Muscle of back (tissue), 11 donors: ENCODE data around the gene PLEKHG2. TPM values are rescaled to one million over a fixed set of nuclear protein-coding genes. Genes with fewer than 3 reads are reported as not detected.
"Not testable (repeated sequence)": the region's sequence is repeated elsewhere in the genome, so short reads cannot be mapped to it uniquely, and the experiment has no call there.

Source experiments
- DNase-seq, 3 donors: peaks; one replicate each; pipeline versions ENCODE4 v3.0.0 to v3.0.0-alpha.2; 2013
- polyA plus RNA-seq, 10 donors: library from polyadenylated mRNA; unstranded; fragments of 120-200 nt; gene quantifications; one replicate each; pipeline ENCODE4 v1.2.1, GENCODE V29; 2013; ENCODE audit not compliant: insufficient read length in 10 of 10

The PLEKHG2 gene
- polyA plus RNA-seq, 10 donors = 34.2 to 70.9 (median 50.2) TPM

DNA sequence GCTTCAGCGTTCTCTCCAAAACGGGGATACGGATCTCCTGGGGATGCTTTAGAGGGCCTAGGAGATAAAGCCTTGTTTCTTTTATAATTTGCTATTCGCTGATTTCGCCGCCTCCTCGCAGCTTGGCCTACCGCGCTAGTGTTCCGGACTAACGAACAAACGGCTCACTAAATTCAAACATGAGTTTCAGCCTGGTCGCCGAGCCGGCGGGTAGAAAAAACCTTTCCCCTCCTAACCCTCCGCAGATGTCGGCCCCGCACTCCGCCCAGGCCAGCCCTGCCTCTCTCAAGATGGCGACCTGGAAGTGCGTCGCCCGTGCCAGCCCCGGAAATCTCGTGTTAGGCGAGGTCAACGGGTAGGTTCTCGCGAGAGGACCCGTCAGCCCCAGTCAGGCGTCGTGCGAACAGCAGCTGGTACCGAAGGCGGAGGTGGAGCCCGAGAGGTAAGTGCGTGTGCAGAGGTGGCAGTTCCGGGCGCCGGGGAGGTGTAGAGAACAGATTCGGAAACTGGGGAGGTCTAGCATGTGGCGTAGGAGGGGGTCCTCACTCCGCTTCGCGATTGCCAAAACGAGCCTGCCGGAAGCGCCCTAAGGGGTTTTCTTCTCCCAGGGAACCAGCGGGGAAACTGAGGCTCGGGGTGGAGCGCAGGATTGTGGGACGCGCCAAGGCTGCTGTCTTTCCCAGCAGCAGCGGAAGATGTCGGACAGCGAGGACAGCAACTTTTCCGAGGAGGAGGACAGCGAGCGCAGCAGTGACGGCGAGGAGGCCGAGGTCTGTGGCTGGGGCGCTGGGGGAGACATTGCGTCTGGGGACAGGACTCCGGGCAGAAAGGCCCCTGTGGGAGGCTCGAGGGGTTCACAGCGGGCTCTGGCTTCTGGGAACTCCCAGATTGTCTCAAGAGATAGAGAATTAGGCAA is 33.0 kb downstream of the PLEKHG2 start, which contains the start of gene SUPT5H:
Gene SUPT5H, plus strand, starts transcription at position 387 of the 916 bp plus-strand sequence. Its CDS starts 309 bp downstream, at position 696.
- peak; percentile 96 to 99 (median 98) for DNase-seq

DNA sequence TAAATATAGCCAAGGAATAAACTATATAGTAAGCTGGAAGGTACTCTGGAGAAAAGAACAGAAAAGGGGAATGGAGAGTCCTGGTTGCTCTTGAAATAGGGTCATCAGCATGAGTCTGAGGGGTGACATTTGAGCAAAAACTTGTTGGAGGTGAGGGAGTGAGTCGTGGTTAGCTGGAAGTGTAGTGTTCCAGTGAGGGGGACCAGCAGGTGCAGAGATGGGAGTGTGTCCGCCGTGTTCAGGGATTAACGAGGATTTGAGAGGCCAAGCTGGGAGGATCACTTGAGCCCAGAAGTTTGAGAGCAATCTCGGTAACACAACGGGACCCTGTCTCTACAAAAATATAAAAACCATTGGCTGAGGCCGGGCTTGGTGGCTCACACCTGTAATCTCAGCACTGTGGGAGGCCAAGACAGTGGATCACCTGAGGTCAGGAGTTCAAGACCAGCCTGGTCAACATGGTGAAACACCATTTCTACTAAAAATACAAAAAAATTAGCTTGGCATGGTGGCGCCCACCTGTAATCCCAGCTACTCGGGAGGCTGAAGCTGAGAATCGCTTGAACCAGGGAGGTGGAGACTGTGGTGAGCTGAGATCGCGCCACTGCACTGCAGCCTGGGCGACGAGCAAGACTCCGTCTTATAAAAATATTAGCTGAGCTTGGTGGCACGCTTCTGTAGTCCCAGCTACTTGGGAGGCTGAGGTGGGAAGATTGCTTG is 34.1 kb downstream of the PLEKHG2 start:
- no peak for DNase-seq

DNA sequence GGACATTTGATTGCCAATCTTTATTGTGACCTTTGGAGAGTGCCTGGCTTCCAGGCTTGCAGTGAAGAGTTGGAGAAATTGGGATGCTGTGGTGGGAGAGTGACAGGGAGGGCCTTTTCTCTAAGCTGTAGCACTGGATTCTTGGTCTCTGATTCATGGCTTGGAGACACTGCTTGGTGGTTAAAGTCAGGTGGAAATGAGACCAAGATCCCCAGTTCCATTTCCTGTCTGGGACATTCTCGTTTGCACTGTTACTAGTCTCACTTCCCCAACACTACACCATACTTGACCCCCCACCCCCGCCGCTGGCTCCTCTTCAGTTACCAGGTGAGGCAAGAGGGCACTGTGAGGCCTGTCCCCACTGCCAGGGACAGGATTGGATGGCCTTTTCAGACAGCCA is 35.8 kb downstream of the PLEKHG2 start:
- no peak for DNase-seq

DNA sequence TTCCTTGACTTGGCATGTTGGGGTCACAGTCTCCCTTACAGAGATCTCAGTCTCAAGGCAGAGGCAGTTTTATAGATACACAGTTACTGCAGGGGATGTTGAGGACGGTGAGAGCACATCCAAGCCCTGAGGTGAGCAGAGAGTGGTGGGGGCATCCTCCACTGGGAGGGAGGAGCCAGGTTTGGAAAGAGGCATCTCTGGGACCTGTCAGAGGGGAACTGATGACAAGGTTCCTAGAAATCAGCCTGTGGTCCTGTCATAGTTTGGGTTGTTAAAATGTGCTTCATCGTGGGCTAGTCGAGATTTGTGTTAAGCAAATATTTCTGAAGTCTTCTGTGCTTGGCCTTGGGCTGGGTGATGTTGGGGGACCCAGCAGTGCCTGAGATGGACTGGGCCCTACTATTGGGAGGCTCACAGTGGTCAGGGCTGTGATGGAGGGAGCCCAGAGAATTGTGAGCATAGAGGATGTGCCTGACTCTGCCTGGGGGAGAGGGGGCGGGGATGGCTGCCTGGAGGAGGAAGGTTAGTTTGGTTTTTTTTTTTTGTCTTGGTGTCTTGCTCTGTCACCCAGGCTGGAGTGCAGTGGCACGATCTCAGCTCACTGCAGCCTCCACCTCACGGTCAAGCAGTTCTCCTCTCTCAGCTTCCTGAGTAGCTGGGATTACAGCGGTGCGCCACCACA is 36.8 kb downstream of the PLEKHG2 start:
- DNase-seq = no peak

DNA sequence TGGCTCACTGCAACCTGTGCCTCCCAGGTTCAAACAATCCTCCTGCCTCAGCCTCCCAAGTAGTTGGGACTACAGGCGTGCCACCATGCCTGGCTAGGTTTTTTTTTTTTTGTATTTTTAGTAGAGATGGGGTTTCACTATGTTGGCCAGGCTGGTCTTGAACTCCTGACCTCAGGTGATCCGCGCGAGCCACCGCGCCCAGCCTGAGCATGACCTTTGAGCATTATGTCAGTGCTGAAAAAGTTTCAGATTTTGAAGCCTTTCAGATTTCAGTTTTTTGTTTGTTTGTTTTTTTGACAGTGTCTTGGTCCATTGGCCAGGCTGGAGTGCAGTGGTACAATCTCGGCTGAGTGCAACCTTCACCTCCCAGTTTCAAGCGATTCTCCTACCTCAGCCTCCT is 38.8 kb downstream of the PLEKHG2 start:
- DNase-seq = not testable (repeated sequence)

DNA sequence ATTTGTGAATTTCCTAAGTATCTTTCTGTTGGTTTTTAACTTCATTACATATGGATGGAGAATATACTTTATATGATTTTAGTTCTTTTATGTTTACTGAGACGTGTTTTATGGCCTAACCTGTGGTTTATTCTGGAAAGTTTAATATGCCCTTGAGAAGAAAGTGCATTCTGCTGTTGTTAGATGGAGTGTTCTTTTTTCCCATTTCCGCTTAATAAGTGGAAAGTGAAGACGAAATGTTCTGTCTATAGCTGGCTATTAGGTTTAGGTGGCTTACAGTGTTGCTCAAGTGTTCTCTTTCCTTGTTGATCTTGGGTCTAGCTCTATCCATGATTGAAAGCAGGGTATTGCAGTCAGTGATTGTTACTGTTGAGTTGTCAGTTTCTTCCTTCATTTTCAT is 50.9 kb downstream of the PLEKHG2 start:
- no peak for DNase-seq

DNA sequence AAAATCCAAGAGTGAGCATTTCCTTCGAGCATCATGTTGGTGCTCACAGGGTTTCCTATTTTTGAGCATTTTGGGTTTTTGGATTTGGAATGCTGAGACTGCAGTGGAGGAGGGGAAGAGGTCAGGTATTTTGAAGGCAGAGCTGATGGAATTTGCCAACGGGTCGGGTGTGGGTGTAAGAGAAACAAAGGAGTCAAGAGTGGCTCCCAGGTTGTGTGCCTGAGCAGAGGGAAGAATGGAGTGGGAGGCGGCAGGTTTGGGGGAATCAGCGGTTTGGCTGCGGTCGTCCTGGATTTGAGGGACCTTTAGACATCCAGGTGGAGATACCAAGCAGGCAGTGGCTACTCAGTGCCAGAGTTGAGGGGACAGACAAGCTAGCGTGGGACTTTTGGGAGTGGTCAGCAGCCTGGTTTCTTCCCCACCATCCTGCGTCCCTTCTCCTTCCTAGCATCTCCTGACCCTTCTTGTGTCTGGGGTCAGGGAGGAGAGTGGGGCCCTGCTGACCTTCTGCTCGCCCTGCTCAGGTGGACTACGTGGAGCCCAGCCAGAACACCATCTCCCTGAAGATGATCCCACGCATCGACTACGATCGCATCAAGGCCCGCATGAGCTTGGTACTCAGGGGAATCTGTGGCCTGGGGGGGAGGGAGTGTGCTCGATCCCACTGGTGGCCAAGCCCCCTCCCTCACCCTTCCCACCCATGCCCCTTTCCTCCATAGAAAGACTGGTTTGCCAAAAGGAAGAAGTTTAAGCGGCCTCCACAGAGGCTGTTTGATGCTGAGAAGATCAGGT is 53.7 kb downstream of the PLEKHG2 start:
- no peak for DNase-seq

DNA sequence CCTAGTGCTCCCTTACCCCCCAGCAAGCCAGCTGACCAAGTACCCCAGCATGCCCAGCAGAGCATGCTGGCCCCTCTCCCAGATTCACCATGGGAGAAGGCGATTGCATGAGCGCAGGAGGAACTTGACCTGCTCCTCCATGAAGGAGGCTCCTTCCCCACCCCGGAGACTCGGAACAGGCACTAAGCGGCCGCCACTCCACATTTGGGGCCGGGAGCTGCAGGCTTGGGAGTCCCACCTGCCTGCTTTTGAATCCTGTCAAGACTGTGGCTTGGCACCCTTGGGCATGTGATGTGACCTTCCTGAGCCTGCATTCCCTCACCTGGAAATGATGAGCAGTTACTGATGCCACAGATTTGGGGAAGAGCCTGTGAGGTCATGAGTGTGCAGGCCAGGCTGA is 55.5 kb downstream of the PLEKHG2 start:
- DNase-seq = no peak

DNA sequence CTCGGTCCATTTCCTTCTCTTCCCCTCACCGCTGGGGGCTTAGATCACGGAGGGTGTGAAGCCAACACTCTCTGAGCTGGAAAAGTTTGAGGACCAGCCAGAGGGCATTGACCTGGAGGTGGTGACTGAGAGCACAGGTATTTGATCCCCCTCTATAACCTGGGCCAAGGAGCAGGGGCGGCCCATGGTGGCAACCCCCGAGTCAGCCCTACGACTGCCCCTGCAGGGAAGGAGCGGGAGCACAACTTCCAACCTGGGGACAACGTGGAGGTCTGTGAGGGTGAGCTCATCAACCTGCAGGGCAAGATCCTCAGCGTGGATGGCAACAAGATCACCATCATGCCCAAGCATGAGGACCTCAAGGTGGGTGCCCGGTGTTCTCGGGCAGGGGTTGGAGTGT is 56.6 kb downstream of the PLEKHG2 start:
- no peak for DNase-seq

DNA sequence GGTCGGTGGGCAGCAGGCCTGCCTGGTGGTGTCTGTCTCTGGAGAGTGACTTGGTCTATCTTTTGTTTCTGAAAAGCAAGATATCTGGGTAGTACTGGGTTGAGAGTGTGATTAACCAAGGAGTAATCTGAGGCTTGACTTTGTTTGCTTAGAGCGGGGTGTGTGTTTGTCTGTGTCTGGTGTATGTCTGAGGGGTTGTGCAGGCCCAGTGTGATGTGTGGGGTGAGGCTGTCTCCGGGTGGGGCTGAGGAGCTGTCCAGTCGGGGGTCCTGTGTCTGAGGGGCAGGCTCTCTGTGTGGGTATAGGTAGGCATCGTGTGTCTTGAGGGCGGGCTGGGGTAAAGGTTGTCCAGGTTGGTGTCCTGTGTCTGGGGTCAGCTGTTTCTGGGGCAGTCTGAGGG is 57.1 kb downstream of the PLEKHG2 start:
- no peak for DNase-seq

DNA sequence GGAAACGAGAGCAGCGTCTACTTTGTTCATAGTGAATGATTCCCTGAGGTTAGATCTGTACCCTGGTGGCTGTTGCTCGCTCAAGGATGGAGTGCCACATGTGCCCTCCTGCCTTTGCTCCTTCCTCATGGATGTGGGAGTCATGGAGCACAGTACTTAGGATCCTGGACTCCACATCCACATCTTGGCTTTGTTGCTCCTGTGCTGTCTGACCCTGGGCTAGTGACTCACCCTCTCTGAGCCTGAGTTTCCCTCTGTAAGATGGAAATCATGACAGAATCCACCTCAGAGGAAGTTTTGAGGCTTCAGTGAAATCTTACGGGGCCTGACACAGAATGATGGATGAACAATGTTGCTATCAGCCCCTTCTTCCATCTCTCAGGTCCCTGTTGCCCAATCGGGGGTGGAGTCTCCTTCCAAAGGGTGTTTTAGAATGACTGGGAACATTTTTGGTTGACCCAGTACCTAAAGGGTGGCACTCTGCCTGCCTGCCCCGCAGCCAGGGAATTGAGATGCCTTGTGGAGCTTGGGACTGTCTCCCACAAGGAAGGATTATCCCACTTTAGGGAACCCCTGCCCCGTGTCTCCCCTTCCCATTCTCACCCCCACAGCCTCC is 58.4 kb downstream of the PLEKHG2 start:
- no peak for DNase-seq

DNA sequence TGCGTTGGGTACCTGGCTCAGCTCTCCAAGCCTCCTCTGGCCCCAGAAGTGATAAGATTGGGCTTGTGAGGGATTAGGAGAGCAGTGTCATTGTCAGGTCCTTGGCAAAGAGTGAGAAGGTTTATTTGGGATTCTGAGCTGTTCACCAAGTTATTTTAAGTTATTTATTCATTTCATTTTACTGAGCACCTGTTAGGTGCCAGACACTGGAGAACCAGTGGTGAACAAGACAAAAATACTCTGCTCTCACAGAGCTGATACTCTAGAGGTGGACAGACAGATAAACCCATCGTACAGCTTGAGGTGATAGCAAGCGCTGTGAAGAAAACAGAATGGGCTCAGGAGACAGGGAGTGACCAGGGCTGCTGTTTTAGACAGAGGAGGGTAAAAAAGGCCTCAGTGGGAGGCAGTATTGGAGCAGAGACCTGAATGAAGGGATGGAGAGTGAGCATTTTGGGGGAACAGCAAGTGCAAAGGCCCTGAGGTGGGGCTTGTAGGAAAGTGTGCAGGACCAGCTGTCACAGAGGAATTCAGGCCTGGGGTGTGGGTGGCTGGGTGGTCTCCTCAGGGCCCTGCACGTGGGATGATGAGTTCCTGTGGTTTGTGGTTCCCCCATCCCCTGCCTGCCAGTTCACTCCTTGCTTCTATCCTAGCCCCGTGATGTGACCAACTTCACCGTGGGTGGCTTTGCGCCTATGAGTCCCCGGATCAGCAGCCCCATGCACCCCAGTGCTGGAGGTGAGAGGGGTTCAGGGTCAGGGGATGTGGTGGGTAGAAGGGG is 59.5 kb downstream of the PLEKHG2 start:
- DNase-seq = no peak

DNA sequence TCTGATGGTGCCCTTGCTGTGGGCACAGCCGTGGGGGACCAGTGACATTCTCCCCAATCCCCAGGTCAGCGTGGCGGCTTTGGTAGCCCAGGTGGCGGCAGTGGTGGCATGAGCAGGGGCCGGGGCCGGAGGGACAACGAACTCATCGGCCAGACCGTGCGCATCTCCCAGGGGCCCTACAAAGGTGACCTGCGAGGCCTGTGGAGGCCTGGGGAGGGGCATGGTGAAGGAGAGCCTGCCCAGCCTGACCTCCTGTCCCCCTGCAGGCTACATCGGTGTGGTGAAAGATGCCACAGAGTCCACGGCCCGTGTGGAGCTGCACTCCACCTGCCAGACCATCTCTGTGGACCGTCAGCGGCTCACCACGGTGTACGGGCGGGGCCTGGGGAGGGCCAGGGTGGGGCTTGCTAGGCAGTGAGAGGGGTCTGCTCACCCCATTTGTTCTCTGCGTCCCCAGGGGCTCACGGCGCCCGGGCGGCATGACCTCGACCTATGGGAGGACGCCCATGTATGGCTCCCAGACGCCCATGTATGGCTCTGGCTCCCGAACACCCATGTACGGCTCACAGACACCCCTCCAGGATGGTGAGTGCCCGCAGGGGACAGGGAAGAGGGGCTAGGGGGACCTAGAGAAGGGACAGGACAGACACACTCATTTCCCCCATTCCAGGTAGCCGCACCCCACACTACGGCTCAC is 60.4 kb downstream of the PLEKHG2 start:
- no peak for DNase-seq

DNA sequence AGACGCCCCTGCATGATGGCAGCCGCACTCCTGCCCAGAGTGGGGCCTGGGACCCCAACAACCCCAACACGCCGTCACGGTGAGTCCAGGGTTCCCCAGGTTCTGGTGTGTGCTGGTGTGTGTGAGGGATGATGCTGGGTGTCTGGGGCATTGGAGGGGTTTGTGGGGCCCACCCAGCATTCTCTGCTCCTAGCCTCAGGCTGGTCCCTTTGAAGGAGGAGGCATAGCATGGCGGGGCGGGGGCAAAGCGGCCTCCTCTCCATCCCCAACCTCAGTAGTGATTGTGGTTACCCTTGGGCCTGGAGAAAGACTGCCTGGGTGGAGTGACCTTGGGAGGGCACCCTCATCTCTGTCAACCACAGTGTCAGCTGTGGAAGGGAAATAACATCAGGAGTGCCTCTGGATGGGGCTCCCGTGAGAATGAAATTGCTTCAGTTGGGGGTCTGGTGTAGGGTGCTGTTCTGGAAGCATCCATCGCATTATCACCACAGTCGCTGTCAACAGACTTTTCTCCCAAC is 61.0 kb downstream of the PLEKHG2 start:
- no peak for DNase-seq

DNA sequence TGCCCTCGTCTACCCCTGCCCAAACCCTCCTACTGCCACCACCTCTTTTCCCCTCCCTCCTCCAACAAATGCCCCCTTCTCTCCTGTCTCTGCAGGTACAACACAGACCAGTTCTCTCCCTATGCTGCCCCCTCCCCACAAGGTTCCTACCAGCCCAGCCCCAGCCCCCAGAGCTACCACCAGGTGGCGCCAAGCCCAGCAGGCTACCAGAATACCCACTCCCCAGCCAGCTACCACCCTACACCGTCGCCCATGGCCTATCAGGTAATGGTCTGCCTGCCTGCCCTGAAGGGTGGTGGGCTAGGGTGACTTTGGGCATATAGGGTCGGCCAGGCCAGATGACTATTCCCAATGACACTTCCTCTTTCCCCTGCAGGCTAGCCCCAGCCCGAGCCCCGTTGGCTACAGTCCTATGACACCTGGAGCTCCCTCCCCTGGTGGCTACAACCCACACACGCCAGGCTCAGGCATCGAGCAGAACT is 61.7 kb downstream of the PLEKHG2 start:
- DNase-seq = peak in 2 of 3 donors; percentile 38 to 56

DNA sequence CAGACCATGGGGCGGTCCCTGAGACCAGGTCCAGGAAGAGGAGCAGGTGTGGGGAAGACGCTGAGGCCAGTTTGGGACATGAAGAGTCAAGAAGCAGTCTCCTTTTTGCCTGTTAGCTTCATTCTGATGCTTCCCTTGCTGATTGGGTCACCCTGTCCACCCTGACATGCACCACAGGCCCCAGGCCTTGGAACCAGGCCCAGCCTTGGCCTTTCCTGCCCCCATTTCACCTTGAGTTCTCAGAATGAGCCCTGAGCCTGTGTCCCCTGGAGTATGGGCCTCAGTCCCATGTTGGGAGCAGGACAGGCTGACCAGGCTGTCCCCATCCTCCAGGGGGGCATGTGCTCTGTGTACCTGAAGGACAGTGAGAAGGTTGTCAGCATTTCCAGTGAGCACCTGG is 63.3 kb downstream of the PLEKHG2 start:
- DNase-seq = no peak
